ENCODE results near the gene TRNAU1AP. TPM values are rescaled to one million over a fixed set of nuclear protein-coding genes. Genes with fewer than 3 reads are reported as not detected.

Gene TRNAU1AP
- total and polyA plus RNA-seq, 7 donors, result 14.1 to 36.5 (median 26.8) TPM

DNA sequence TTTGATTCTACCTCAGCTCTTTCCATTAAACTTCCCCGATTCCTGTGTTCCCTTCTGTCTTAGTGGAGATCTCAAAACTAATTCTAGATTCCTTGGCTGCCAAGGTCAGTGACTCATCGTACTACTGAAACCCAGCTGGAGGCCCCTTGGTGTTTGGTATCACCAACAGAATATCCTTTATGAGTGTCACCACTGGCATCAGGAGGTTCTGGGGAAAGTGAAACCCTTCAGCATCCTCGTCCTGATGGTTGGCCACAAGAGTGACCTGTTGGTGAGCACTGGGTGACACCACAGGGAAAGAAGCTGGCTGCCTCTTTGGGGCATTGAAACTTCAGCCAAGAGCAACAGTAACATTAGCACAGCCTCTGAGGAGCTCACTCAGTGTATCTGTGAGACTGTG, 48.8 kb downstream of the TRNAU1AP start:
- peaks cover 0 to 8% (median 0%) of the 10 kb centered on the region in 4 donors for H3K4me1 ChIP-seq
- 77 to 83% methylated on average over 3 of the region's 3 CpGs for WGBS, 2 donors

GRCh38 chr1:28602536-28603439, 49.9 kb downstream of the TRNAU1AP start:
- Histone ChIP-seq H3K36me3 (peaks cover 23 to 48% (median 27%) of the 10 kb centered on the region in 4 donors), H3K27me3 (no peaks in the 10 kb centered on the region), H3K9me3 (no peaks in the 10 kb centered on the region), H3K4me1 (peaks cover 0 to 8% (median 0%) of the 10 kb centered on the region in 4 donors), H3K27ac (peak overlapping the region in 1 of 4 donors; percentile 41), H3K4me3 (no peak overlapping the region)
- no peak for TF ChIP-seq POLR2AphosphoS5 (IDR thresholded peaks at IDR 0.05)
- TF ChIP-seq EP300 (IDR thresholded peaks at IDR 0.05), result no peak
- TF ChIP-seq, protein P1, sequence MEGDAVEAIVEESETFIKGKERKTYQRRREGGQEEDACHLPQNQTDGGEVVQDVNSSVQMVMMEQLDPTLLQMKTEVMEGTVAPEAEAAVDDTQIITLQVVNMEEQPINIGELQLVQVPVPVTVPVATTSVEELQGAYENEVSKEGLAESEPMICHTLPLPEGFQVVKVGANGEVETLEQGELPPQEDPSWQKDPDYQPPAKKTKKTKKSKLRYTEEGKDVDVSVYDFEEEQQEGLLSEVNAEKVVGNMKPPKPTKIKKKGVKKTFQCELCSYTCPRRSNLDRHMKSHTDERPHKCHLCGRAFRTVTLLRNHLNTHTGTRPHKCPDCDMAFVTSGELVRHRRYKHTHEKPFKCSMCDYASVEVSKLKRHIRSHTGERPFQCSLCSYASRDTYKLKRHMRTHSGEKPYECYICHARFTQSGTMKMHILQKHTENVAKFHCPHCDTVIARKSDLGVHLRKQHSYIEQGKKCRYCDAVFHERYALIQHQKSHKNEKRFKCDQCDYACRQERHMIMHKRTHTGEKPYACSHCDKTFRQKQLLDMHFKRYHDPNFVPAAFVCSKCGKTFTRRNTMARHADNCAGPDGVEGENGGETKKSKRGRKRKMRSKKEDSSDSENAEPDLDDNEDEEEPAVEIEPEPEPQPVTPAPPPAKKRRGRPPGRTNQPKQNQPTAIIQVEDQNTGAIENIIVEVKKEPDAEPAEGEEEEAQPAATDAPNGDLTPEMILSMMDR (IDR thresholded peaks at IDR 0.05), result peak; percentile 14 to 54 (median 49)
- intact Hi-C loops (cut with DNase I), result loop anchor here (1.0 to 10.0 kb wide), 3 partner anchors 84 to 358 kb away; no protein-coding TSS in a partner anchor
- WGBS, 2 donors, result 75 to 78% methylated on average over 15 of the region's 15 CpGs
- DNase-seq, result peak; percentile 75

More for the DNA sequence above, 48.8 kb downstream of the TRNAU1AP start:
- Histone ChIP-seq H3K36me3 (peaks cover 20 to 37% (median 25%) of the 10 kb centered on the region in 4 donors), H3K27ac (peak overlapping the region in 2 of 4 donors; percentile 10 to 41), H3K27me3 (no peaks in the 10 kb centered on the region), H3K9me3 (no peaks in the 10 kb centered on the region), H3K4me3 (no peak overlapping the region)
- DNase-seq, result no peak
- no peak for TF ChIP-seq POLR2AphosphoS5 (IDR thresholded peaks at IDR 0.05)
- TF ChIP-seq POLR2A (IDR thresholded peaks at IDR 0.05), result no peak
- TF ChIP-seq, protein P1 (IDR thresholded peaks at IDR 0.05), result no peak
- no peak for TF ChIP-seq EP300 (IDR thresholded peaks at IDR 0.05)
- intact Hi-C loops (cut with DNase I), result loop anchor here (5.0 to 10.0 kb wide), 2 partner anchors 239 to 357 kb away; no protein-coding TSS in a partner anchor

GRCh38 chr1:28604411-28604810, 51.5 kb downstream of the TRNAU1AP start:
- no peak for DNase-seq
- Histone ChIP-seq H3K27me3 (no peaks in the 10 kb centered on the region), H3K4me3 (no peak overlapping the region), H3K9me3 (no peaks in the 10 kb centered on the region), H3K36me3 (peaks cover 23 to 60% (median 29%) of the 10 kb centered on the region in 4 donors), H3K4me1 (peaks cover 0 to 8% (median 0%) of the 10 kb centered on the region in 4 donors), H3K27ac (no peak overlapping the region)
- 94% methylated on average over 5 of the region's 5 CpGs for WGBS, 2 donors
- intact Hi-C loops (cut with DNase I), result loop anchor here (5.0 to 10.0 kb wide), 2 partner anchors 242 to 360 kb away; no protein-coding TSS in a partner anchor
- TF ChIP-seq POLR2A (IDR thresholded peaks at IDR 0.05) (no peak), EP300 (IDR thresholded peaks at IDR 0.05) (no peak), POLR2AphosphoS5 (IDR thresholded peaks at IDR 0.05) (no peak)
- TF ChIP-seq, protein P1 (IDR thresholded peaks at IDR 0.05), result no peak

DNA sequence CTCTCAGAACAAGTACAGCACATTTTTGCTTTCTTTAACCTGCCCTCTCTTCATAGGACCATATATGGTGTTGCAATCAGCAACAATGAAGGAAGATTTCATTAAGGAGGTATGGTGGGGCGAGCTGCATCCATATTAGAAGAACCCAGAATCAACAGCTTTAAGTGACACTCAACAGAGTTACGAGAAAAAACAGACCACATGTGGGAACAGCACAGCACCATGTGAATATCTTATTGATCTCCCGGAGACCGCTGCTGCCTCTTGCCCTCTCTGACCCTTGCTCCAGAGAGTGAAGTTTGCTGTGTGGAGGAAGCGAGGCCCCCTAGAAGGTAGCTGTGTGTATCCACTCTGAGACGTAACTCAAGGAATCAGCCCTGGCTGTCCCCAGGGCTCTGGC, 52.1 kb downstream of the TRNAU1AP start:
- Histone ChIP-seq H3K4me3 (no peak overlapping the region), H3K9me3 (no peaks in the 10 kb centered on the region), H3K4me1 (peaks cover 0 to 8% (median 0%) of the 10 kb centered on the region in 4 donors), H3K36me3 (peaks cover 23 to 66% (median 31%) of the 10 kb centered on the region in 4 donors), H3K27ac (no peak overlapping the region), H3K27me3 (no peaks in the 10 kb centered on the region)
- intact Hi-C loops (cut with DNase I), result loop anchor here (5.0 to 10.0 kb wide), 2 partner anchors 243 to 360 kb away; no protein-coding TSS in a partner anchor
- no peak for DNase-seq
- no peak for TF ChIP-seq POLR2AphosphoS5 (IDR thresholded peaks at IDR 0.05)
- no peak for TF ChIP-seq POLR2A (IDR thresholded peaks at IDR 0.05)
- TF ChIP-seq, protein P1 (IDR thresholded peaks at IDR 0.05), result no peak
- no peak for TF ChIP-seq EP300 (IDR thresholded peaks at IDR 0.05)
- 92 to 95% methylated on average over 6 of the region's 6 CpGs for WGBS, 2 donors
